Measurements from ENCODE around the gene BACH2.

Gene BACH2

GRCh38 chr6:90095788-90096187 lies 200.9 kb downstream of the BACH2 start:
- no peak for DNase-seq (ENCODE audit: low read depth)

DNA sequence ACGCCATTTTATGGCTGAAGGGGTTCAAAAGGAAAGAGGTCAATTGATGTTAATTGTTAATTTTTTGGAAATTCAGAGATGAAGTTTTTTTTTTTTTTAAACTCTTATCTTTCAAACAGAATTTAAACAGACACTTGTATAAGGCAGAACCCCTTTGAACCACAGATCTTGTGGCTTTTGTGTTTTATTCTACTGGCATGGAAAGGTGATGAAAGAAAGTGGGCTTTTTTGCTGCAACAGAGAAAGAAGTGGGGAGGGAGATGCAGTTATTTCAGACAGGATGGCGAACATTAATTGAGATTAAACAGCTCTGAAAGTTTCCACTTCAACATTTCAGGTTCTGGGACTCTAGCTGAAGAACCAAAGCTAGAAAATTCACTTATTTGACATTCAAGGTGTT lies 201.5 kb downstream of the BACH2 start:
- DNase-seq (ENCODE audit: low read depth), result no peak

DNA sequence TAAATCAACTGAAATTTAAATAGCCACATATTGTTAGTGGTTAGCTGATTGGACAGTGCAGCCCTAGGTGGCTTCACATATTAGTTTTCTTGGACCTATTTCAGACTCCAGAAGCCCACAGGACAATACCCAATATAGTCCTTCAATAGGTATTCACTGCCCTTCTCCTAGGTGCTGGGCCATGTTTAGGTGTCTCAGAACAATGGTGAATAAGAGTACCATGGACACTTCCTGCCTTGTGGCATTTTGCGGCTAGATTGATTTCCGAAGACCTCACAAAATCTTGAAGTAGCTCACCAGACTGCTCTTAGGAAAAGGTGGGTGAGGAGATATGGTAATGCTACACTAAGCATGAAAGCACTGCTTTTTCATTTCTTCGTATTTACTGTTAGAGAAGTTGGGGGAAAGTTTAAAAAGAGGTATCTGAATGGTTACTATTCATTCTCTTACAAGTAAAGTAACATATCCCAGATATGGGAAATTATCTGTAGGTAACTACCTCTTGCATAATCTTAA lies 203.0 kb downstream of the BACH2 start:
- DNase-seq (ENCODE audit: low read depth), result no peak

GRCh38 chr6:90090866-90091265 lies 205.8 kb downstream of the BACH2 start:
- no peak for DNase-seq (ENCODE audit: low read depth)

GRCh38 chr6:90088009-90088408 lies 208.6 kb downstream of the BACH2 start:
- DNase-seq (ENCODE audit: low read depth), result no peak

- no peak for DNase-seq (ENCODE audit: low read depth)
Observed at GRCh38 chr6:90087106-90087833, 209.4 kb downstream of the BACH2 start.

GRCh38 chr6:90086517-90086916 lies 210.1 kb downstream of the BACH2 start:
- DNase-seq (ENCODE audit: low read depth), result no peak

GRCh38 chr6:90083891-90084290 lies 212.8 kb downstream of the BACH2 start:
- DNase-seq (ENCODE audit: low read depth), result no peak

DNA sequence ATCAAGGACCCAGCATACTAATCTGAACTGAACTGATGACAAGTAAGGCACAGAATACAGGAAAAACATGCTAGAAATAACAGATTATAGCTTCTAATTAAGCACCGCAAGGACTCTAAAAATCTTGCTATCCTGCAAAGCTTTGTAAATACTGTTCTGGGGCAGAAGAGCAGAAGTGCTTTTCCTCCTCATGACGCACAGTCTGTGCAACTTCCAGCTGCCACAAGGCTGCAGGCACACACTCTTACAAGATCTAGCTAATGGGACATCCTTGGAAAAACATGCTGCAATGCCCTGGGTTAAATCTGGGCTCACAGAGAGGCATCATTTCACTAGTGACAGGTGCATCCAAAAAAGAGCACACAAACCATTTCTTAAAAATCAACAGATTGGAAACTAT lies 213.8 kb downstream of the BACH2 start:
- DNase-seq (ENCODE audit: low read depth), result no peak

- DNase-seq (ENCODE audit: low read depth), result peak; percentile 43
Observed at GRCh38 chr6:90080876-90081481, 215.7 kb downstream of the BACH2 start.

- no peak for DNase-seq (ENCODE audit: low read depth)
Observed at GRCh38 chr6:90079560-90080490, 216.8 kb downstream of the BACH2 start.

DNA sequence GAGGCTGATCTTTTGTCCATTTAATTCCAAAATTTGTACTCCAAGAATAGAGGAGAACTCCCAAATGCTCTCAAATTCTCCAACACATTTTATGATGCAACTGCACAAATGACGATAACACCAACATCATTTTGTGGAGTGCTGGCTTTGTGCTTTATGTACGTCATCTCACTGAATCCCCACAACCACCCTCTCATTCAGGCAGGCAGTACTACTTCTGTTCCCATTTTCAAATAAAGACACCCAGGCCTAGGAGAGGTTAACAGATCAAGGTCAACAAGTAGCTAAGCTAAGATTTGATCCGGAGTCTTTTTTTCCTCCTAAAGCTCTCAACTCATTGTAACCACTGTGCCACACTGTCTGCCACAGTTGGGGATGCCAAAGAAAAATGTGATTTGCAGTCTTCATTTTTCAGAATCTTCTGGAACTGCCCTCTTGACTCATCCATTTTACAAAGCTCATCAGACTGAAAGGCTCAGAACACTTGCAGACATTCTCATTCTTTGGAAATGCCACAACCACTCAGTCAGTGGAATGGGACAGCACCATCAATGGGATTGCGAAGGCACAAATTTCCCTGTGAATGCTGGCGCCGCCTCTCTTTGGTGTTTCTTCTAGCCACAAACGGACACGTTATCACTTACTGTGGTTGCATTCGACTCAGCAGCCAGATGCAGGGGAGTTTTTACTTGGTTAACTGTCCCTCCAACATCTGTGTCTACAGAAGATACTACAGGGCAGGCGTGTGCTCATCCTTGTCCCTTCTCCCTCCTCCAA lies 217.9 kb downstream of the BACH2 start:
- DNase-seq (ENCODE audit: low read depth), result no peak

- no peak for DNase-seq (ENCODE audit: low read depth)
Observed at GRCh38 chr6:90076511-90077415, 219.9 kb downstream of the BACH2 start.

DNA sequence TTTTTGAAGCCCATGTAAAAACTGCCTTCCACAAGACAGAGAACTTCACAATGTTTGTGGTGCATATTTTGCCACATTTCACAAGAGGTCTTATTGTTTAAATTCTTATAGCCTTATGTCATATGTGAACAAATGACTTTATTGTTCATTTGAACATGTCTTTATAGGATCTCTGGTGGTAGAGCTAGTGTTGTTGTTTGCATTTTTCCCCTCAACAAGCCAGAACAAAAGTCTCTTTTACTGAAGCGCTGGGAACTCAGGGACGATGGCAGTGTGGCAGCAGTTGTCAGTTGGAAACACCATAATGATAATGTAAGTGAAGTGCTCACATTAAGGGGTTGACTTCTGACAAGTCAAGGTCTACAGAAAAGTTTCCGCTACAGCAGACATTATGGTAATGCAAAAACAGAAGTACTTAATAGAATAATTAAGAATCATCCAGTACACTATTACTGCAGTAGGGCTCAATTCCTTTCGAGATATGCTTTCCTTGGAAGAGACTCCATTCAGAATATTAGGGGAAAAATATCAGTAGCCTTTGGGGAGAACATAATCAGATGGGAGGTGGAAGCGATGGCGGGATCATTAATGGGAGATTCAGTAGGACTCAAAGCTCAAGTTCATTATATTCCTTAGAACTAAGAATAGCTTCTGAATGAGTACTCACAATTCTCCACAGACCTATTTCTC lies 222.3 kb downstream of the BACH2 start:
- no peak for DNase-seq (ENCODE audit: low read depth)

- no peak for DNase-seq (ENCODE audit: low read depth)
Observed at GRCh38 chr6:90072935-90073464, 223.6 kb downstream of the BACH2 start.

- no peak for DNase-seq (ENCODE audit: low read depth)
Observed at GRCh38 chr6:90072501-90072900, 224.1 kb downstream of the BACH2 start.

DNA sequence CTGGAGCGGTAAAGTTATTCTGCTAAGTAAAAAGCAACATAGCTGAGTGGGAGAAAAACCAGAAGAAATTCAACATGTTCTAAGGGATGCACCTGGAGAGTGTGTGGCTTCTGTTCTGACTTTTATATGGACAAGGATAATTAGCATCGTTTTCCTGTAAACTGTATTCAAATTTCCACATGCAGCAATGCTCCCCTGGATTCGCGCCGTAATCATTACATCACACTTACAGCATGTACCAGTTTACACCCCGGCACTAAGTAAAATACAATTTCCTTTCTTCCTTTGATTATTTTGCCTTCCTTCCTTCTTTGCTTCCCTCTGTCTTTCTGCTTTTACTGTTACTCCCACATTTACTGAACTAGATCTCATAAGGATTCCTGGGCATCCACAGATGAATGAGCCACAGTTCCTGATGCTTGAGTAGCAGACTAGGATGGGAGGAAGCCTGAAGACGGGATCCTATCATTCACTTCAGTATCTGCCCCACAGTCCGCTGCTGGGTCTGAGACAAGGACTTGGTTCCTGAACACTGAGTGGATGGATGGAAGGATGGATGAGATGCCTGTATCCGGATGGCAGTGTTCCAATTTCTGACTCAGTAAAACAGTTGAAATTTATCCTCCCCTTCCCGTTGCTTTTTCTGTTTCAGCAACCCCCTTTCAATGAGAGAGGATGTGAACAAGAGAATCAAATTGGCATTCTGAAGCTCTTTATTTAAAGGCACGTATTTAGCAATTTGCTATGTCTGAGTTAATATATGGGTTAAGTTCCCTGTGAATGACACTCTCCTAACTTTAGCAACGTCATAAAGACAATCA lies 227.7 kb downstream of the BACH2 start:
- no peak for DNase-seq (ENCODE audit: low read depth)

- DNase-seq (ENCODE audit: low read depth), result no peak
Observed at GRCh38 chr6:90068264-90068663, 228.4 kb downstream of the BACH2 start.

GRCh38 chr6:90066697-90067096 lies 229.9 kb downstream of the BACH2 start:
- DNase-seq (ENCODE audit: low read depth), result no peak
